ENCODE results near the gene PTPRS.

DNA sequence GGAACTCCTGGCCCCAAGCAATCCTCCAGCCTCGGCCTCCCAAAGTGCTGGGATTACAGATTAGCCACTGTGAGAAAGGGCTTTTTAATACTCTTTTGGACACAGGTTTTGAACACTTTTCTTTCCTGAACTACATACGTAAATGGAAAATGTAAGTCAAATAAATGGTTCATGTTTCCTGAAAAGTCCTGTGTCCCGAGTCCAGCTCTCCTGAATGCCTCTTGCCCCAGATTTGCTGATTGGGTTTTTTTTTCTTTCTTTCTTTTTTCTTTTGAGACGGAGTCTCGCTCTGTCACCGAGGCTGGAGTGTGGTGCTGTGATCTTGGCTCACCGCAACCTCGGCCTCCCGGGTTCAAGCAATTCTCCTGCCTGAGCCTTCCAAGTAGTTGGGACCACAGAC is 24.5 kb downstream of the PTPRS start:
- TF ChIP-seq, protein P1, sequence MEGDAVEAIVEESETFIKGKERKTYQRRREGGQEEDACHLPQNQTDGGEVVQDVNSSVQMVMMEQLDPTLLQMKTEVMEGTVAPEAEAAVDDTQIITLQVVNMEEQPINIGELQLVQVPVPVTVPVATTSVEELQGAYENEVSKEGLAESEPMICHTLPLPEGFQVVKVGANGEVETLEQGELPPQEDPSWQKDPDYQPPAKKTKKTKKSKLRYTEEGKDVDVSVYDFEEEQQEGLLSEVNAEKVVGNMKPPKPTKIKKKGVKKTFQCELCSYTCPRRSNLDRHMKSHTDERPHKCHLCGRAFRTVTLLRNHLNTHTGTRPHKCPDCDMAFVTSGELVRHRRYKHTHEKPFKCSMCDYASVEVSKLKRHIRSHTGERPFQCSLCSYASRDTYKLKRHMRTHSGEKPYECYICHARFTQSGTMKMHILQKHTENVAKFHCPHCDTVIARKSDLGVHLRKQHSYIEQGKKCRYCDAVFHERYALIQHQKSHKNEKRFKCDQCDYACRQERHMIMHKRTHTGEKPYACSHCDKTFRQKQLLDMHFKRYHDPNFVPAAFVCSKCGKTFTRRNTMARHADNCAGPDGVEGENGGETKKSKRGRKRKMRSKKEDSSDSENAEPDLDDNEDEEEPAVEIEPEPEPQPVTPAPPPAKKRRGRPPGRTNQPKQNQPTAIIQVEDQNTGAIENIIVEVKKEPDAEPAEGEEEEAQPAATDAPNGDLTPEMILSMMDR (IDR thresholded peaks at IDR 0.05), result no peak
- TF ChIP-seq EZH2 (IDR thresholded peaks at IDR 0.05) (no peak), EZH2phosphoT487 (IDR thresholded peaks at IDR 0.05) (no peak)

Data from neural progenitor cell (in vitro differentiated cells).